ENCODE data around the gene NIPSNAP2. TPM values are rescaled to one million over a fixed set of nuclear protein-coding genes. Genes with fewer than 3 reads are reported as not detected.

NIPSNAP2 gene
- total RNA-seq, 1 experiment from 2014 or later, result 91.8 TPM

DNA sequence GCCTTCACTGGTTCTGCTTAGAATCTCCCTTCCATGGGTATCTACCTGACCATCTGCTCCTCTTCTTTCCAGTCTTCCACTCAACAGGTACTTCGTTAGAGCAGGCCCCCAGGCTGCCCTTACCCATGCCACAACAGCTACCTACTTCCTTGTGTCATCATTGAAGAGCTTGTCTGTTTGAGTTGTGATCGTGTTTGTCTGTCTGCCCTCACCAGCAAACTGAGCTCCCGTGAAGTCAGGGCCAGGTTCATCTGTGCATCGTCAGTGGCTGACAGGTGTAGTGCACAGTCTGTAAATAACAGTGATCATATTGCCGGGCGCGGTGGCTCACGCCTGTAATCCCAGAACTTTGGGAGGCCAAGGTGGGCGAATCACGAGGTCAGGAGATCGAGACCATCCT is 5.0 kb downstream of the NIPSNAP2 start:
- intact Hi-C loops (cut with micrococcal nuclease; ENCODE audit: unreplicated experiment), result no loop called here
- no peaks in the 10 kb centered on the region for H3K4me1 ChIP-seq (ENCODE audit: insufficient read depth, low read length, poor library complexity, severe bottlenecking)
- ChIA-PET CTCF (no interaction called here), POLR2A (ENCODE audit: low non-redundant PET) (no interaction called here)
- no peak for DNase-seq (ENCODE audit: low spot score)
- H3K27ac ChIP-seq (ENCODE audit: low read depth, low read length, poor library complexity, severe bottlenecking), result no peak overlapping the region
- H3K4me3 ChIP-seq (ENCODE audit: low read depth, low read length, poor library complexity, severe bottlenecking), result no peak overlapping the region
- H3K36me3 ChIP-seq (ENCODE audit: insufficient read depth, low read length, poor library complexity, severe bottlenecking), result peaks cover 16% of the 10 kb centered on the region
- H3K27me3 ChIP-seq (replicated peaks; ENCODE audit: insufficient read depth, low read depth, low read length, poor library complexity), result no peaks in the 10 kb centered on the region
- TF ChIP-seq, protein P1, sequence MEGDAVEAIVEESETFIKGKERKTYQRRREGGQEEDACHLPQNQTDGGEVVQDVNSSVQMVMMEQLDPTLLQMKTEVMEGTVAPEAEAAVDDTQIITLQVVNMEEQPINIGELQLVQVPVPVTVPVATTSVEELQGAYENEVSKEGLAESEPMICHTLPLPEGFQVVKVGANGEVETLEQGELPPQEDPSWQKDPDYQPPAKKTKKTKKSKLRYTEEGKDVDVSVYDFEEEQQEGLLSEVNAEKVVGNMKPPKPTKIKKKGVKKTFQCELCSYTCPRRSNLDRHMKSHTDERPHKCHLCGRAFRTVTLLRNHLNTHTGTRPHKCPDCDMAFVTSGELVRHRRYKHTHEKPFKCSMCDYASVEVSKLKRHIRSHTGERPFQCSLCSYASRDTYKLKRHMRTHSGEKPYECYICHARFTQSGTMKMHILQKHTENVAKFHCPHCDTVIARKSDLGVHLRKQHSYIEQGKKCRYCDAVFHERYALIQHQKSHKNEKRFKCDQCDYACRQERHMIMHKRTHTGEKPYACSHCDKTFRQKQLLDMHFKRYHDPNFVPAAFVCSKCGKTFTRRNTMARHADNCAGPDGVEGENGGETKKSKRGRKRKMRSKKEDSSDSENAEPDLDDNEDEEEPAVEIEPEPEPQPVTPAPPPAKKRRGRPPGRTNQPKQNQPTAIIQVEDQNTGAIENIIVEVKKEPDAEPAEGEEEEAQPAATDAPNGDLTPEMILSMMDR (conservative IDR thresholded peaks at IDR 0.05; ENCODE audit: low read depth, low read length), result no peak
- TF ChIP-seq EZH2 (IDR thresholded peaks at IDR 0.05; ENCODE audit: borderline replicate concordance, low read depth, low read length, poor library complexity, severe bottlenecking), result no peak
- H3K9me3 ChIP-seq (ENCODE audit: low read depth, low read length, poor library complexity, severe bottlenecking), result no peaks in the 10 kb centered on the region
- BruUV-seq (replicated peaks), result no TSS peak

DNA sequence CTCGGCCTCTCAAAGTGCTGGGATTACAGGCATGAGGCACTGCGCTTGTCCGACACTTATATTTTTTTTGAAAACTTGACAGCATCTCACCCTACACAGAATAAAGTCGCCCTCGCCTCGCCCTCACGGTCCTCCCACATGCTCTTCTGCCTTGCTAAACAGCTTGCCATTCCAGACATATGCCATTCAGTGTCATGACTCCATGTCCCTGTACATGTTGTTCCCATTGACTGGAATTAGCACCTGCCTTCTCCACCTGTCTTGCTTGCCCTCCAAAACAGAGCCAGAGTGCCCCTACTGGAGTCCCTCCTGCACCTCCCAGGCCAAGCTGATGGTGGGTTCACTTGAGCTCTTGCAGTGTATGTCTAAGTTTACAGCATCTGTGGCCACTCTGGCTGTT is 6.2 kb downstream of the NIPSNAP2 start:
- peaks cover 16% of the 10 kb centered on the region for H3K36me3 ChIP-seq (ENCODE audit: insufficient read depth, low read length, poor library complexity, severe bottlenecking)
- no peak for DNase-seq (ENCODE audit: low spot score)
- no peak overlapping the region for H3K4me3 ChIP-seq (ENCODE audit: low read depth, low read length, poor library complexity, severe bottlenecking)
- POLR2A ChIA-PET (ENCODE audit: low non-redundant PET), result no interaction called here
- CTCF ChIA-PET, result no interaction called here
- no peak for TF ChIP-seq EZH2 (IDR thresholded peaks at IDR 0.05; ENCODE audit: borderline replicate concordance, low read depth, low read length, poor library complexity, severe bottlenecking)
- TF ChIP-seq, protein P1 (conservative IDR thresholded peaks at IDR 0.05; ENCODE audit: low read depth, low read length), result no peak
- intact Hi-C loops (cut with micrococcal nuclease; ENCODE audit: unreplicated experiment), result no loop called here
- H3K27ac ChIP-seq (ENCODE audit: low read depth, low read length, poor library complexity, severe bottlenecking), result no peak overlapping the region
- no peaks in the 10 kb centered on the region for H3K27me3 ChIP-seq (replicated peaks; ENCODE audit: insufficient read depth, low read depth, low read length, poor library complexity)
- no peaks in the 10 kb centered on the region for H3K9me3 ChIP-seq (ENCODE audit: low read depth, low read length, poor library complexity, severe bottlenecking)
- H3K4me1 ChIP-seq (ENCODE audit: insufficient read depth, low read length, poor library complexity, severe bottlenecking), result no peaks in the 10 kb centered on the region
- no TSS peak for BruUV-seq (replicated peaks)

DNA sequence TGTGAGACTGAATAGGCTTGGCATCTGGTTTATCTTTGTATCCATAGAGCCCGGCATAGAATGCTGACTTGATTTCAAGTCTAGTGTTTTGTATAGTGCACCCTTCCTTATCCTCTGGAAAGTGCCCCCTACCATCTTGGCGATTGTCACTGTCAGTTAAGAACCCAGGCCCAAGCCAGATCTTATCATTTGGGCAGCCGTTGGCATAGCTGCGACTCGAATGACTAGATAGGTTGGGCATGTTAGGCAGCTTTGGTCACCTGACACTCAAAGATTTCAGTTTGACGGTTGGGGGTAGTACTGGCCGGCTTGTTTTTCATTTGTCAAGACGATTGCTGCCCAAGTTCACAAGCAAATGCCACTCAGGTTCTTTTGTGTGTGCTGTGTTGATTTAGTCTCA is 6.6 kb downstream of the NIPSNAP2 start:
- intact Hi-C loops (cut with micrococcal nuclease; ENCODE audit: unreplicated experiment), result no loop called here
- Histone ChIP-seq H3K4me1 (ENCODE audit: insufficient read depth, low read length, poor library complexity, severe bottlenecking) (no peaks in the 10 kb centered on the region), H3K36me3 (ENCODE audit: insufficient read depth, low read length, poor library complexity, severe bottlenecking) (peaks cover 16% of the 10 kb centered on the region), H3K4me3 (ENCODE audit: low read depth, low read length, poor library complexity, severe bottlenecking) (no peak overlapping the region), H3K27ac (ENCODE audit: low read depth, low read length, poor library complexity, severe bottlenecking) (no peak overlapping the region), H3K9me3 (ENCODE audit: low read depth, low read length, poor library complexity, severe bottlenecking) (no peaks in the 10 kb centered on the region), H3K27me3 (replicated peaks; ENCODE audit: insufficient read depth, low read depth, low read length, poor library complexity) (no peaks in the 10 kb centered on the region)
- ChIA-PET POLR2A (ENCODE audit: low non-redundant PET) (no interaction called here), CTCF (no interaction called here)
- BruUV-seq (replicated peaks), result no TSS peak
- no peak for DNase-seq (ENCODE audit: low spot score)
- TF ChIP-seq, protein P1 (conservative IDR thresholded peaks at IDR 0.05; ENCODE audit: low read depth, low read length), result no peak

Measured in A673 (cell line).